Central memory CD4-positive, alpha-beta T cell (primary cell): ENCODE measurements around the gene ZNF440.
"Not testable (repeated sequence)": the region's sequence is repeated elsewhere in the genome, so short reads cannot be mapped to it uniquely, and the experiment has no call there.

Experiments
- DNase-seq: peaks from one replicate; pipeline ENCODE4 v3.0.0; 2022

Gene ZNF440

DNA sequence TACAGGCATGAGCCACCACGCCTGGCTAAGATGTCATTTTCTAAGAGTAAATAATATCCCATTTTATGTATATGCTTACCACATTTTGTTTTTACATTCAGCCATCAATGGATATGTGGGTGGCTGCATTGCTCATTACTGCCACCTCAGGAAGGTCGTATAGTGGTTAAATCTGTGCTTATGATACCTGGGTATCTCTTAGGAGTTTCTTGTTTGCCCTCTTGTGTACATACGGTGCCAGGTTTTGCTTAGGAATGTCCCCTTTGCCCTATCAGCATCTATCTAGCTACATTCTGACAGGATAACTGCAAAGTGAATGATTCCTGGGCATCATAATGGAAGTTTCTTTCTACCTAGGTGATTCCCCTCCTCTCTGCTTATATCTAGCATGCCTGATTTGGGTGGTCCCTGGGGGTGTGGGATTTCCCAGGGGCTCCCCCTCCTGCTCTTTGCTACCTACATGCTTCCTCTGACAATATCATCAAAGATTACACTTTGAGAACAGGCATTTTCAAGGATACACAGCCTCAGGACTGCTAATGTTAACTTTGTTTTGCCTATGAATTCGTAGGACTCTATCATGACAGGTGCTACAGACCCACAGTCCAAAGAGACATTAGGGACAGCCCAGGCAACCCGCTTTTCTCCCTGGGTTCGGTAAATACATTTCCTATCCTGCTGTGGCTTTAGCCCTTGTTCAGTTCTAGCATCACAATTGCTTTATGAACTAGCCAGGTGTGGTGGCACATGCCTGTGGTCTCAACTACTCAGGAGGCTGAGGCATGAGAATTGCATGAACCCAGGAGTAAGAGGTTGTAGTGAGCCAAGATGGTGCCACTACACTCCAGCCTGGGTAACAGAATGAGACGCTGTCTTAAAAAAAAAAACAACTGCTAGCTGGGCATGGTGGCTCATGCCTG lies 15.1 kb downstream of the ZNF440 start:
- DNase-seq = not testable (repeated sequence)

DNA sequence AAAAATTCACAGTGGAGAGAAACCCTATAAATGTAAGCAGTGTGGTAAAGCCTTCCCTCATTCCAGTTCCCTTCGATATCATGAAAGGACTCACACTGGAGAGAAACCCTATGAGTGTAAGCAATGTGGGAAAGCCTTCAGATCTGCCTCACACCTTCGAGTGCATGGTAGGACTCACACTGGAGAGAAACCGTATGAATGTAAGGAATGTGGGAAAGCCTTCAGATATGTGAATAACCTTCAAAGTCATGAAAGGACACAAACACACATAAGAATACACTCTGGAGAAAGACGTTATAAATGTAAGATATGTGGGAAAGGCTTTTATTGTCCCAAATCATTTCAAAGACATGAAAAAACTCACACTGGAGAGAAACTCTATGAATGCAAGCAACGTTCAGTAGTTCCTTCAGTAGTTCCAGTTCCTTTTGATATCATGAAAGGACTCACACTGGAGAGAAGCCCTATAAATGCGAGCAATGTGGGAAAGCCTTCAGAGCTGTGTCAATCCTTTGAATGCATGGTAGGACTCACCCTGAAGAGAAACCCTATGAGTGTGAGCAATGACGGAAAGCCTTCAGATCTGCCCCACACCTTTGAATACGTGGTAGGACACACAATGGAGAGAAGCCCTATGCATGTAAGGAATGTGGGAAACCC lies 18.3 kb downstream of the ZNF440 start:
- no peak for DNase-seq

DNA sequence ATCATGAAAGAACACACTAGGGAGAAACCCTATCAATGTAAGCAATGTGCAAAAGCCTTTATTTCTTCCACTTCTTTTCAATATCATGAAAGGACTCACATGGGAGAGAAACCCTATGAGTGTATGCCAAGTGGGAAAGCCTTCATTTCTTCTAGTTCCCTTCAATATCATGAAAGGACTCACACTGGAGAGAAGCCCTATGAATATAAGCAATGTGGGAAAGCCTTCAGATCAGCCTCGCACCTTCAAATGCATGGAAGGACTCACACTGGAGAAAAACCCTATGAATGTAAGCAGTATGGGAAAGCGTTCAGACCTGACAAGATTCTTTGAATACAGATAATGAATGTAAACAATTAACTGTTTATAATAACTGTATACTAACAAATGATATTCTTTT lies 19.5 kb downstream of the ZNF440 start:
- DNase-seq = no peak

GRCh38 chr19:11835626-11836066 lies 21.6 kb downstream of the ZNF440 start:
- DNase-seq = not testable (repeated sequence)

DNA sequence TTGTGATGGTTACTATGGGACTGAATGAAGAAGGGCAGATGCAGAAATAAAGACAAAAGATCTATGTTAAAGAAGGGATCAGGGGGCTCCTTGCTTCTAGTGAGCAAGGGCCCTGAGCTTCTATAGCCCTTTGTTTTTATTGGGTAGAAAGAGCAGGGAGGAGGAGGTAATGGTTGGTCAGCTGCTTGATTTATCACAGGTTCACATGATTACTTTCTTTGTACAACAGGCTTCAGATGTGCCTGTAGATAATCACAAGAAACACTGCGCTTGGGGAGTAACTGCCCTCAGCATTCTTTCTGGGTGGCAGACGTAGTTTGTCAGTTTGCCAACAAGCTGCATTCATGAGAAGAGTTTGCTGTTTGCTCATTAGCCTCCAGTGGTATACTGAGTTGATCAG lies 29.6 kb downstream of the ZNF440 start:
- no peak for DNase-seq

GRCh38 chr19:11847615-11848014 lies 33.5 kb downstream of the ZNF440 start:
- not testable (repeated sequence) for DNase-seq

GRCh38 chr19:11848200-11848593 lies 34.1 kb downstream of the ZNF440 start:
- DNase-seq = no peak

GRCh38 chr19:11848594-11849469 lies 34.8 kb downstream of the ZNF440 start, which contains the start of gene ZNF439:
Gene ZNF439, plus strand, starts transcription at chr19:11848726. Its CDS starts 142 bp downstream, at chr19:11848868.
- peak; percentile 84 for DNase-seq

DNA sequence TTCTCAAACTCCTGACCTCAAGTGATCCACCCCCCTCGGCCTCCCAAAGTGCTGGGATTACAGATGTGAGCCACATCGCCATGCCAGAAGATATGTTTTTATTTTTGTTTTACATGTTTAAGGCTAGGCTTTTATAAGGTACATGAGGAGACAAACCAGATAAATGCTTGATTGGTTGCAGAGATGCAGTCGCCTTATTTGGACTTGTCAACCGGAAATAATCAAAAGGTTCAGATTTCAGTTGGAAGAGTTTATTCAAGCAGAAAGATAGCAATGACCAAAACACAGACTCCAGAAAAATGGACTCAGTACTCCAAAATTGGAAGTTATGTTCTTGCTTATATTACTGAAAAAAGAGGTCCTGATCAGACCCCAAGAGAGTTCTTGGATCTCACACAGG lies 36.2 kb downstream of the ZNF440 start:
- DNase-seq = not testable (repeated sequence)

DNA sequence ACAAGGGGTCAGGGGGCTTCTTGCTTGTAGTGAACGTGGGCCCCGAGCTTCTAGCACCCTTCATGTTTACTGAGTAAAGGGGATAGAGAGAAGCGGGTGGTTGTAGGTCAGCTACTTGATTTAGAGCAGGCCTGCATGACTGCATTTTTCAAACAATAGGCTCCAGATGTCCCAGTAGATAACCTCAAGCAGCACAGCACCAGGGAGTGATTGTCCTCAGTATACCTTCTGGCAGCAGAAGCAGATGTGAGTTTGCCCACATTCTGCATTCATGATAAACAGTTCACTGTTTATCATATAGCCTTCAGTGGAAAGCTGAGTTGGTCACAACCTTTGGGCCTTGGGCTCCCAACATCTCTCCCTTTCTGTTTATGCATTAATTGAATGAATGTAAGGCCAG lies 39.3 kb downstream of the ZNF440 start:
- DNase-seq = no peak

- DNase-seq = no peak
Measured at GRCh38 chr19:11856596-11857250, 42.6 kb downstream of the ZNF440 start.

DNA sequence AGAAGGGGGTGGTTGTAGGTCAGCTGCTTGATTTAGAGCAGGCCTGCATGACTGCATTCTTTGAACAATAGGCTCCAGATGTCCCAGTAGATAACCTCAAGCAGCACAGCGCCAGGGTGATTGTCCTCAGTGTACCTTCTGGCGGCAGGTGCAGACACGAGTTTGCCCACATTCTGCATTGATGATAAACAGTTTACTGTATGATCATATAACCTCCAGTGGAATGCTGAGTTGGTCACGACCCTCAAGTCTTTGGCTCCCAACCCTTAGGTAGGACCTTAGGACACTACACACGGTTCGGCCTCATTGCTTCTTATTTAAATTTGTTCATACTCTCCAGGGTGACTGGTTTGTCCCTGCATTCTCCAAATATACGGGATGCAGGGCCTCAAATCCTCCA lies 46.6 kb downstream of the ZNF440 start:
- DNase-seq = no peak

- no peak for DNase-seq
Measured at GRCh38 chr19:11861301-11861700, 47.2 kb downstream of the ZNF440 start.

GRCh38 chr19:11867766-11868165 lies 53.7 kb downstream of the ZNF440 start:
- not testable (repeated sequence) for DNase-seq

DNA sequence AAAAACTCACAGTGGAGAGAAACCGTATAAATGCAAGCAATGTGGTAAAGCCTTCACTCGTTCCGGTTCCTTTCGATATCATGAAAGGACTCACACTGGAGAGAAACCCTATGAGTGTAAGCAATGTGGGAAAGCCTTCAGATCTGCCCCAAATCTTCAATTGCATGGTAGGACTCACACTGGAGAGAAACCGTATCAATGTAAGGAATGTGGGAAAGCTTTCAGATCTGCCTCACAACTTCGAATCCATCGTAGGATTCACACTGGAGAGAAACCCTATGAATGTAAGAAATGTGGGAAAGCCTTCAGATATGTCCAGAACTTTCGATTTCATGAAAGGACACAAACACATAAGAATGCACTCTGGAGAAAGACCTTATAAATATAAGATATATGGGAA lies 54.1 kb downstream of the ZNF440 start:
- DNase-seq = no peak

GRCh38 chr19:11872624-11873023 lies 58.6 kb downstream of the ZNF440 start:
- DNase-seq = no peak

DNA sequence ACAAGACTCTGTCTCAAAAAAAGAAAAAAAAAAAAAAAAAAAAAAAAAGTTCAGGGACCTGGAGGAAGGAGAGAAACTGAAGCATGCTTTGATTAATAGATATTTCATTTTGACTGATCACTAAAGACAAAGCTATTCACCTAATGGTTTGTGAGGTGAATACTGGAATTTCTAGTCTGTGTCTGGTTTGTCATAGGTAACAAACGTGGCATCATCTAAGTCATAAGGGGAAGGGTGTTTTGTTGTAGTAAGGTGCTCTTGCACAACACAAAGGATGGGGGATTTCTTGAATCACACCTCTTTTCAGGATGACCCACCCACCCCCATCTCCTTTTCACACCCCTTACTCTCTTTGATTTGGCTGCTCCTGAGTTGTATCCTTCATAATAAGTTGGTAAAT lies 59.7 kb downstream of the ZNF440 start:
- DNase-seq = no peak

DNA sequence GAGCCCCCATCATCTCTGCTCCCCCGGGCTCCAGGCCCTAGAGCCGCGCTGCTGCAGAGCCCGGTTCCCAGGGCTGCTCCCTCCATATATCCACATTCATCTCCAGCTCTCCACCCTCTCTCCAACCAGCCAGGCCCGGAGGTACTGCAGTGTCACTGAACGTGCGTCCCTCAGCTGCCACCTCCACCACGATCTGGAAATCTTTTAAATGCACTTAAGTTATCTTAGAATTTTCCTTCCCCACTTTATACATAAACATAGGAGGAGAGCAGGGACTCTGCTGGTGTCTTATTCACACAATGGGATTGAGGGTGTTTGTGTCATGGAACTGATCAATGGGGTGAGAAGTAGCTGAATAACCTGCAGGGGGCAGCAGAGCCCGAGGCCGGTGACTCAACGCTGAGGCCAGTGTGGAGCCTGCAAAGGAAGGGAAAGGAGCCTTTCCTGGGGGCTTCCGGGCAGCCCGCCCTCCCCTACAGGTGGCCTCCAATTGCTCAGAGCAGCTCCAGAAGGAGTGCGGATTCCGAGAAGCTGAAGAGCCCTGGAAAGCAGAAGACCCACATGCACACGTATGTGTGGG lies 65.7 kb downstream of the ZNF440 start:
- peak; percentile 14 for DNase-seq

DNA sequence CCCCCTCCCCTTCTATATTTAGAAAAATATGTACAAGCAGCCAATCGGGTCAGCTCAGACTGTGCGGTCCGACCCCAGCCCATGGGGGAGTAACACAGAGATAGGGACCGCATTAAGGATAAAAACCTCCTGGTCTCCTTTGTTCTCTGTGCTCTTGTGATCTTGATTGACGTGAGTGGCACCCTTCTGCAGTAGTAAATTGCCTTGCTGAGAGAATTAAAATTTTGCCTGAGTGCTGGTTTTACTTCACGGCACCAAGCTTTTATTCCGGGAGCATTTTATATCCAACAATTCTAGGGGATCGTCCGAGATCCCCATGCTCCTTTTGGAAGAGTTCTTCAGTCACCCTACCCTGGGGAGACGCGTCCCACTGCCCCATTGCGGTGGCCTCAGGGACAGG lies 66.5 kb downstream of the ZNF440 start:
- DNase-seq = no peak

DNA sequence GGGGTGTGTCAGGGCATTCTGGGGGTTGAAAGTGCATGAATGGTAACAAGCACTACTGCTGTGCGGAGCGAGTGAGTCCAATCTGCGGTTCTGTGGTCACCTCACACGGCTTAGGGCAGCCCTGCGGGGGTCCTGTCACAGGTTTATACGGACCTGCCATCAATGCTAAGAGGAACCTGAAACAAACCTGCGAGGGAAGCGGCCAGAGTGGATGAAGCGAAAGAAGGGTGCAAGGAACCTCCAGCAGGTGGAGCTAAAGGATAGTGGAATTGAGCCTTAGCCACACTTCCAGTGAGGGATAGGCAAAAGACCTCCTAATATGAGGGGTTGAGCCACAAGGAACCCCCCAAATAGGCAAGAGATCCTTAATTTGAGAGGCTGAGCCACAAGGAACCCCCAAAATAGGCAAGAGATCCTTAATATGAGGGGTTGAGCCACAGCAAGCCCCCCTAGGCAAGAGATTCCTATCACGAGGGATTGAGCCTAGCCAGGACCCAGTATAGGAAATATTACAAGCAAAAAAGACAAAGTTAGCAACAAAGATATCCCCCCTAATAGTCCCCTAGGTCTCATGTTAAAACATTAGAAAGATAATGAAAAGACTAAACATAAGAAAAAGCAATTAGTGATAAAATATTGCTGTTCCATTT lies 67.2 kb downstream of the ZNF440 start:
- DNase-seq = peak; percentile 50

GRCh38 chr19:11882606-11883005 lies 68.5 kb downstream of the ZNF440 start:
- DNase-seq = no peak
